A549 (cell line): ENCODE results near the gene MYOD1. TPM values are rescaled to one million over a fixed set of nuclear protein-coding genes. Genes with fewer than 3 reads are reported as not detected.
A peak's percentile ranks its signal among the peaks of the same experiment; 100 is the strongest.

Source experiments
- ATAC-seq, 2 experiments: fragments of 200-7000 bp in 1 of 2; fragments of >200 bp in 1 of 2; cut with Nextera tagmentation in 1 of 2; cut with Tn5 transposase in 1 of 2; 3 replicates each; pipeline versions ENCODE4 v1.8.0 to v1.9.1; 2018 to 2020; ENCODE audit warnings: mild to moderate bottlenecking in 1 of 2, moderate library complexity in 1 of 2
- CTCF ChIA-PET: fragments of 300-600 bp; sonication (Branson Sonifier 250); formaldehyde crosslinking; extraction: SDS; loops from one replicate; lab custom pipeline; 2021; ENCODE audit warnings: antibody characterized with exemption, inconsistent platforms; lab: Yijun Ruan, JAX
- POLR2A ChIA-PET: fragments of 350-600 bp; formaldehyde crosslinking; extraction: SDS; loops from one replicate; lab custom pipeline; 2021; ENCODE audit warnings: antibody characterized with exemption, inconsistent platforms; lab: Yijun Ruan, JAX
- DNase-seq, 2 experiments: peaks; one replicate each; pipeline versions ENCODE4 v3.0.0 to v3.0.0-alpha.2; 2011 to 2016; ENCODE audit warnings: low read depth in 1 of 2, low spot score in 1 of 2
- FAIRE-seq: peaks from 2 replicates; lab custom pipeline; 2011; peaks lifted over from hg19 to GRCh38; lab: Jason Lieb, UNC
- H3K27ac ChIP-seq, 2 experiments: fragments of >200 bp; sonication (Bioruptor Twin); formaldehyde crosslinking; 3 replicates each; pipeline ENCODE4 v1.5.1; 2016 to 2017
- H3K4me1 ChIP-seq: fragments of >200 bp; sonication (Bioruptor Twin); formaldehyde crosslinking; 3 replicates; pipeline ENCODE4 v1.6.1; 2016
- H3K4me2 ChIP-seq: fragments of >200 bp; sonication (Bioruptor Twin); formaldehyde crosslinking; 3 replicates; pipeline ENCODE4 v1.6.1; 2016
- H3K4me3 ChIP-seq: fragments of >200 bp; sonication (Bioruptor Twin); formaldehyde crosslinking; 3 replicates; pipeline ENCODE4 v1.5.1; 2016
- H3K9me3 ChIP-seq: fragments of >200 bp; sonication (Bioruptor Twin); formaldehyde crosslinking; 3 replicates; pipeline ENCODE4 v1.6.1; 2016
- BHLHE40 ChIP-seq: IDR thresholded peaks from 2 replicates; pipeline ENCODE4 v1.6.1; 2012; ENCODE audit warnings: low read depth, low read length, inconsistent platforms
- CBX2 ChIP-seq: fragments of 200-600 bp; sonication (generic); IDR thresholded peaks from 2 replicates; pipeline ENCODE4 v1.6.1; 2016; ENCODE audit warnings: low read depth, mild to moderate bottlenecking, borderline replicate concordance
- CEBPB ChIP-seq, 2 experiments: fragments of >200 bp in 1 of 2; sonication (Bioruptor Twin) in 1 of 2; formaldehyde crosslinking in 1 of 2; IDR thresholded peaks; 2 replicates each; pipeline ENCODE4 v1.6.1; 2012 to 2016
- CHD2 ChIP-seq: fragments of 150-350 bp; IDR thresholded peaks from 2 replicates; pipeline ENCODE4 v1.6.1; 2014; ENCODE audit warnings: low read length; ENCODE audit not compliant: partially characterized antibody
- ESRRA ChIP-seq: fragments of 150-350 bp; IDR thresholded peaks from 2 replicates; pipeline ENCODE4 v1.6.1; 2014; ENCODE audit warnings: mild to moderate bottlenecking, low read length, borderline replicate concordance
- FOSB ChIP-seq: fragments of 250-450 bp; sonication (Bioruptor Pico); IDR thresholded peaks from 2 replicates; pipeline ENCODE4 v1.5.0; 2020; ENCODE audit warnings: mild to moderate bottlenecking, moderate library complexity
- FOSL2 ChIP-seq, 2 experiments: fragments of 450-650 bp in 1 of 2; fragments of >200 bp in 1 of 2; sonication (Bioruptor Twin) in 1 of 2; formaldehyde crosslinking; IDR thresholded peaks; 2 replicates each; pipeline versions ENCODE4 v1.5.0 to v1.6.1; 2016 to 2020; ENCODE audit warnings: mild to moderate bottlenecking in 1 of 2, moderate library complexity in 1 of 2
- HEYL ChIP-seq: fragments of 250-450 bp; sonication (Bioruptor Pico); IDR thresholded peaks from 2 replicates; pipeline ENCODE4 v1.8.0; 2021; ENCODE audit warnings: mild to moderate bottlenecking, moderate library complexity
- KDM1A ChIP-seq: fragments of 200-600 bp; sonication (generic); IDR thresholded peaks from 2 replicates; pipeline ENCODE4 v1.6.1; 2016; ENCODE audit warnings: low read depth, mild to moderate bottlenecking
- MAFK ChIP-seq: fragments of 450-650 bp; IDR thresholded peaks from 2 replicates; pipeline ENCODE4 v1.6.1; 2014; ENCODE audit not compliant: partially characterized antibody
- NFE2L2 ChIP-seq: fragments of 150-350 bp; conservative IDR thresholded peaks from 2 replicates; pipeline ENCODE4 v1.6.1; 2014; ENCODE audit warnings: low read length
- NPAS2 ChIP-seq: fragments of 250-450 bp; sonication (Bioruptor Pico); IDR thresholded peaks from 2 replicates; pipeline ENCODE4 v1.8.0; 2022; ENCODE audit warnings: mild to moderate bottlenecking, moderate library complexity, borderline replicate concordance
- POLR2A ChIP-seq: IDR thresholded peaks from 2 replicates; pipeline ENCODE4 v1.6.1; 2012; ENCODE audit warnings: mild to moderate bottlenecking, low read length
- RAD21 ChIP-seq, 2 experiments: fragments of >200 bp in 1 of 2; sonication (Bioruptor Twin) in 1 of 2; formaldehyde crosslinking in 1 of 2; IDR thresholded peaks in 1 of 2; conservative IDR thresholded peaks in 1 of 2; 2 replicates in 1 of 2; 3 replicates in 1 of 2; pipeline ENCODE4 v1.6.1; 2012 to 2018; ENCODE audit warnings: inconsistent platforms in 1 of 2
- REST ChIP-seq: fragments of 200-600 bp; sonication (generic); IDR thresholded peaks from 2 replicates; pipeline ENCODE4 v1.6.1; 2016; ENCODE audit warnings: antibody characterized with exemption, mild to moderate bottlenecking, moderate library complexity
- RNF2 ChIP-seq: fragments of 200-600 bp; sonication (generic); IDR thresholded peaks from 2 replicates; pipeline ENCODE4 v1.6.1; 2016; ENCODE audit warnings: low read depth, mild to moderate bottlenecking, antibody characterized with exemption, moderate library complexity, borderline replicate concordance
- ZC3H11A ChIP-seq: fragments of 450-650 bp; IDR thresholded peaks from 2 replicates; pipeline ENCODE4 v1.6.1; 2014; ENCODE audit warnings: antibody characterized with exemption, mild to moderate bottlenecking
- ZSCAN20 ChIP-seq: fragments of 250-450 bp; sonication (Bioruptor Pico); IDR thresholded peaks from 2 replicates; pipeline ENCODE4 v1.8.0; 2022; ENCODE audit warnings: mild to moderate bottlenecking, moderate library complexity
- WGBS: methylation state at CpG from one replicate; pipeline ENCODE4 v1.1.6; 2017; ENCODE audit errors: missing lambda C conversion rate; 5-methylcytosine and 5-hydroxymethylcytosine counted together
- polyA plus RNA-seq, 4 experiments: library from polyadenylated mRNA; depleted of rRNA in 3 of 4; stranded (reverse); fragments of >200 nt; fragmentation: RNase III in 1 of 4; extraction: RNeasy Plus Mini Kit Qiagen cat#74134 plus additional on column Dnase treatment in 1 of 4; gene quantifications; 2 replicates in 3 of 4; 3 replicates in 1 of 4; pipeline ENCODE4 v1.2.3, GENCODE V29; 2011 to 2017
- TF ChIP-seq, protein P1 (sequence below): fragments of 250-450 bp; sonication (Bioruptor Pico); IDR thresholded peaks from 2 replicates; pipeline ENCODE4 v1.5.0; 2021; ENCODE audit warnings: mild to moderate bottlenecking, moderate library complexity, borderline replicate concordance
- TF ChIP-seq, protein P2 (sequence below): fragments of >200 bp; sonication (Bioruptor Twin); formaldehyde crosslinking; IDR thresholded peaks from 2 replicates; pipeline ENCODE4 v1.6.1; 2016
- TF ChIP-seq, protein P3 (sequence below): IDR thresholded peaks from 2 replicates; pipeline ENCODE4 v1.6.1; 2012

MYOD1 gene
- polyA plus RNA-seq, 2 of the 4 experiments (the other 2 are of a cell fraction), result not detected

DNA sequence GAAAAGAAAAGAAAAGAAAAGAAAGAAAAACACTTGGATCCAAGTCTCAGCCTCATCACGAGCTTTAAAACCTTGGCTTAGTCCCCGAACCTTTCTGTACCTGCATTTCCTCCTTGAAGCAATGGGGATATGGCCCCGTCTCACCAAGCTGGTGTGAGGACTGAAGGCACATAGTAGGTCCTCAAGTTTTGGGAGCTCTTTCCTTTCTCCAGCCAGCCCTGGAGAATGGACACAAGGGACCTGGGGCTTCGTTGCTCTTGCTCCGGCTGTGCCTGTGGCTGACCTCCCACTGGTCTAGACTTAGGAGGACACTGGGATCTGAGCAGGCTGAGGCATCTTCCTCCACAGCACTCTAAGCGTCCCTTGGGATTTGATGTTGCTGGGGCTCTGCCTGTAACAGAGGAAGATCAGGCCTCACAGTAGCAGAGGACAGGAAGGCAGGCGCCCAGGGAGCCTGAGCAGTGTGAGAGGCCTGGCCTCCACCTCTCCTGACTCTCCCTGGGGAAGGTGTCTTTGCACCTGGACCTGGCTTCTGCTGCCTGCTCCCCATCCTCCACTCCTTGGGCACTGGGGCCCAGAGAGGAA is 48.0 kb downstream of the MYOD1 start:
- CTCF ChIA-PET, result interaction anchor here (0.7 to 1.4 kb wide), 4 partner anchors 31 to 211 kb away, joined by 3 to 6 read pairs (median 4); no protein-coding TSS in a partner anchor
- FAIRE-seq (no peak), DNase-seq (no peak), ATAC-seq (peak in 1 of 2 experiments; percentile 14; a peak in 3 of 6 replicates)
- no peaks in the 10 kb centered on the region for H3K9me3 ChIP-seq
- no peak for TF ChIP-seq MAFK
- TF ChIP-seq, protein P1, sequence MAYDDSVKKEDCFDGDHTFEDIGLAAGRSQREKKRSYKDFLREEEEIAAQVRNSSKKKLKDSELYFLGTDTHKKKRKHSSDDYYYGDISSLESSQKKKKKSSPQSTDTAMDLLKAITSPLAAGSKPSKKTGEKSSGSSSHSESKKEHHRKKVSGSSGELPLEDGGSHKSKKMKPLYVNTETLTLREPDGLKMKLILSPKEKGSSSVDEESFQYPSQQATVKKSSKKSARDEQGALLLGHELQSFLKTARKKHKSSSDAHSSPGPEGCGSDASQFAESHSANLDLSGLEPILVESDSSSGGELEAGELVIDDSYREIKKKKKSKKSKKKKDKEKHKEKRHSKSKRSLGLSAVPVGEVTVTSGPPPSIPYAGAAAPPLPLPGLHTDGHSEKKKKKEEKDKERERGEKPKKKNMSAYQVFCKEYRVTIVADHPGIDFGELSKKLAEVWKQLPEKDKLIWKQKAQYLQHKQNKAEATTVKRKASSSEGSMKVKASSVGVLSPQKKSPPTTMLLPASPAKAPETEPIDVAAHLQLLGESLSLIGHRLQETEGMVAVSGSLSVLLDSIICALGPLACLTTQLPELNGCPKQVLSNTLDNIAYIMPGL (CRISPR knock-in tag), result no peak
- TF ChIP-seq HEYL (CRISPR knock-in tag), result no peak
- TF ChIP-seq REST, result no peak
- TF ChIP-seq, protein P2, sequence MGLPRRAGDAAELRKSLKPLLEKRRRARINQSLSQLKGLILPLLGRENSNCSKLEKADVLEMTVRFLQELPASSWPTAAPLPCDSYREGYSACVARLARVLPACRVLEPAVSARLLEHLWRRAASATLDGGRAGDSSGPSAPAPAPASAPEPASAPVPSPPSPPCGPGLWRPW, result no peak
- TF ChIP-seq CEBPB (IDR thresholded peaks at IDR 0.05), result no peak
- TF ChIP-seq RNF2, result no peak
- TF ChIP-seq POLR2A, result no peak
- no peak for TF ChIP-seq FOSB (CRISPR knock-in tag)
- no peak for TF ChIP-seq CBX2
- no peak for TF ChIP-seq ESRRA
- no peak for TF ChIP-seq NPAS2
- H3K4me3 ChIP-seq, result no peak overlapping the region
- H3K27ac ChIP-seq, result no peak overlapping the region
- WGBS, result 52% methylated on average over 7 of the region's 7 CpGs
- no peak overlapping the region for H3K4me2 ChIP-seq
- POLR2A ChIA-PET, result no interaction called here
- H3K4me1 ChIP-seq, result 0 out of 3 replicates have a peak, but pooled peaks cover 4% of the 10 kb centered on the region

DNA sequence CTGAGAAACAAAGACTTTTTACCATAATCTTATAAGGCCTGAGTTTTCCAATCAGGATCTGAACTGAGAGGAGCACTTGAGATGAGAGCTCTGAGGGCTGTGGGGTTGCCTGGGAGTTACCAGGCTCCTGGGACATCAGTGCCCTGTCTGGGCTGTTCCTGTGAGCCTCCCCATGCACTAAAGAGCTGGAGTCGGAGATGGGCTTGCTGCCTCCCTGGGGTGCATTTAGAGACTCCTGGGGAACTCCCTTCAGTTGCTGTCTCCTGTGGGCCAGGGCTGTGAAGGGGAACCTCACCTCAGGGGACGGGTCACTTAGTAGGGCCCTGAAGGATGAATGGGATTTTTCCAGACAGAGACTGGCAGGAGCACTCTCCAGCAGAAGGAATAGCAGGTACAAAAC is 48.5 kb downstream of the MYOD1 start:
- CTCF ChIA-PET, result interaction anchor here (0.7 to 1.4 kb wide), 2 partner anchors 31 to 84 kb away, joined by 3 to 4 read pairs; no protein-coding TSS in a partner anchor
- DNase-seq, result no peak
- Histone ChIP-seq H3K4me3 (no peak overlapping the region), H3K27ac (no peak overlapping the region), H3K4me2 (no peak overlapping the region), H3K9me3 (no peaks in the 10 kb centered on the region), H3K4me1 (0 out of 3 replicates have a peak, but pooled peaks cover 4% of the 10 kb centered on the region)
- WGBS, result 68% methylated on average over 2 of the region's 2 CpGs
- no peak for ATAC-seq
- TF ChIP-seq BHLHE40 (no peak), CHD2 (no peak), ESRRA (no peak), FOSB (CRISPR knock-in tag) (no peak), NFE2L2 (no peak), ZC3H11A (no peak), RAD21 (conservative IDR thresholded peaks at IDR 0.05 in 1 of 2, IDR thresholded peaks at IDR 0.05 in 1 of 2) (no peak), ZSCAN20 (CRISPR knock-in tag) (no peak), RNF2 (no peak), FOSL2 (IDR thresholded peaks at IDR 0.05) (no peak), FOSL2 (CRISPR knock-in tag; IDR thresholded peaks at IDR 0.05) (no peak), REST (no peak), KDM1A (no peak)
- TF ChIP-seq, protein P2, result no peak
- TF ChIP-seq, protein P3, sequence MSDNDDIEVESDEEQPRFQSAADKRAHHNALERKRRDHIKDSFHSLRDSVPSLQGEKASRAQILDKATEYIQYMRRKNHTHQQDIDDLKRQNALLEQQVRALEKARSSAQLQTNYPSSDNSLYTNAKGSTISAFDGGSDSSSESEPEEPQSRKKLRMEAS, result no peak
- no peak for FAIRE-seq
- POLR2A ChIA-PET, result no interaction called here
